ENCODE data around the gene PGA4.
"Not testable (repeated sequence)": the region's sequence is repeated elsewhere in the genome, so short reads cannot be mapped to it uniquely, and the experiment has no call there.

Gene PGA4

GRCh38 chr11:61222047-61222446 lies at the start of gene PGA4:
PGA4 (plus strand) TSS chr11:61222347; CDS start chr11:61222401, 54 bp downstream.
- not testable (repeated sequence) for DNase-seq (ENCODE audit: low spot score)

GRCh38 chr11:61172356-61172755 lies 49.8 kb upstream of the PGA4 start:
- DNase-seq (ENCODE audit: low spot score): no peak

- DNase-seq (ENCODE audit: low spot score): no peak
Measured at GRCh38 chr11:61172888-61173287, 49.3 kb upstream of the PGA4 start.

GRCh38 chr11:61173456-61173855 lies 48.7 kb upstream of the PGA4 start:
- DNase-seq (ENCODE audit: low spot score): peak; percentile 49

GRCh38 chr11:61174273-61174672 lies 47.9 kb upstream of the PGA4 start:
- no peak for DNase-seq (ENCODE audit: low spot score)

- DNase-seq (ENCODE audit: low spot score): no peak
Measured at GRCh38 chr11:61174949-61175348, 47.2 kb upstream of the PGA4 start.

GRCh38 chr11:61176446-61176845 lies 45.7 kb upstream of the PGA4 start:
- DNase-seq (ENCODE audit: low spot score): no peak

- not testable (repeated sequence) for DNase-seq (ENCODE audit: low spot score)
Measured at GRCh38 chr11:61180205-61180604, 41.9 kb upstream of the PGA4 start.

- DNase-seq (ENCODE audit: low spot score): no peak
Measured at GRCh38 chr11:61181489-61181888, 40.7 kb upstream of the PGA4 start.

GRCh38 chr11:61183645-61184044 lies 38.5 kb upstream of the PGA4 start:
- DNase-seq (ENCODE audit: low spot score): no peak

- DNase-seq (ENCODE audit: low spot score): no peak
Measured at GRCh38 chr11:61186504-61186903, 35.6 kb upstream of the PGA4 start.

GRCh38 chr11:61187505-61188130 lies 34.5 kb upstream of the PGA4 start:
- peak; percentile 82 for DNase-seq (ENCODE audit: low spot score)

GRCh38 chr11:61189933-61190332 lies 32.2 kb upstream of the PGA4 start:
- DNase-seq (ENCODE audit: low spot score): no peak

GRCh38 chr11:61193596-61193995 lies 28.6 kb upstream of the PGA4 start:
- no peak for DNase-seq (ENCODE audit: low spot score)

GRCh38 chr11:61194169-61194671 lies 27.9 kb upstream of the PGA4 start:
- no peak for DNase-seq (ENCODE audit: low spot score)

GRCh38 chr11:61194981-61195695 lies 27.0 kb upstream of the PGA4 start:
- DNase-seq (ENCODE audit: low spot score): no peak

GRCh38 chr11:61195719-61196118 lies 26.4 kb upstream of the PGA4 start:
- no peak for DNase-seq (ENCODE audit: low spot score)

- no peak for DNase-seq (ENCODE audit: low spot score)
Measured at GRCh38 chr11:61198361-61198760, 23.8 kb upstream of the PGA4 start.

GRCh38 chr11:61198948-61199523 lies 23.1 kb upstream of the PGA4 start:
- DNase-seq (ENCODE audit: low spot score): no peak

- no peak for DNase-seq (ENCODE audit: low spot score)
Measured at GRCh38 chr11:61201476-61201875, 20.7 kb upstream of the PGA4 start.

- DNase-seq (ENCODE audit: low spot score): not testable (repeated sequence)
Measured at GRCh38 chr11:61202950-61203746, 19.0 kb upstream of the PGA4 start, which contains the start of gene PGA3. PGA3 (plus strand) TSS chr11:61203515; CDS start chr11:61203565, 50 bp downstream.

GRCh38 chr11:61203873-61204272 lies 18.3 kb upstream of the PGA4 start:
- not testable (repeated sequence) for DNase-seq (ENCODE audit: low spot score)
